Nephron (organoid): ENCODE measurements around the gene CACNA1I.

Source experiments
- H3K27ac Mint-ChIP-seq, 3 experiments: 2 replicates each; pipeline ENCODE4 v1.8.0; 2020; ENCODE audit warnings: mixed read lengths in 3 of 3, mild to moderate bottlenecking in 2 of 3, moderate library complexity in 1 of 3
- H3K27me3 Mint-ChIP-seq: 2 replicates; pipeline ENCODE4 v1.8.0; 2021; ENCODE audit warnings: low read depth, mild to moderate bottlenecking, moderate library complexity, mixed read lengths
- H3K36me3 Mint-ChIP-seq: 2 replicates; pipeline ENCODE4 v1.8.0; 2020; ENCODE audit warnings: low read depth, mixed read lengths
- H3K4me1 Mint-ChIP-seq: 2 replicates; pipeline ENCODE4 v1.8.0; 2020; ENCODE audit warnings: mixed read lengths
- H3K4me3 Mint-ChIP-seq, 3 experiments: 2 replicates each; pipeline ENCODE4 v1.8.0; 2020; ENCODE audit warnings: mild to moderate bottlenecking in 3 of 3, mixed read lengths in 3 of 3, moderate library complexity in 2 of 3
- H3K9me3 Mint-ChIP-seq: 2 replicates; pipeline ENCODE4 v1.8.0; 2020; ENCODE audit warnings: mixed read lengths
- CTCF ChIP-seq, 3 experiments: fragments of 200-600 bp; sonication (generic); IDR thresholded peaks; one replicate each; pipeline ENCODE4 v1.5.0; 2021; ENCODE audit warnings: antibody characterized with exemption in 3 of 3; ENCODE audit not compliant: unreplicated experiment in 3 of 3

Gene CACNA1I

GRCh38 chr22:39649500-39650089, 79.0 kb downstream of the CACNA1I start:
- Mint-ChIP-seq H3K9me3 (no peaks in the 10 kb centered on the region), H3K36me3 (no peaks in the 10 kb centered on the region), H3K4me1 (no peaks in the 10 kb centered on the region), H3K27ac (no peak overlapping the region), H3K4me3 (no peak overlapping the region), H3K27me3 (peaks cover 9% of the 10 kb centered on the region)
- TF ChIP-seq CTCF (IDR thresholded peaks at IDR 0.05; ENCODE audit: unreplicated experiment in 3 of 3): no peak

DNA sequence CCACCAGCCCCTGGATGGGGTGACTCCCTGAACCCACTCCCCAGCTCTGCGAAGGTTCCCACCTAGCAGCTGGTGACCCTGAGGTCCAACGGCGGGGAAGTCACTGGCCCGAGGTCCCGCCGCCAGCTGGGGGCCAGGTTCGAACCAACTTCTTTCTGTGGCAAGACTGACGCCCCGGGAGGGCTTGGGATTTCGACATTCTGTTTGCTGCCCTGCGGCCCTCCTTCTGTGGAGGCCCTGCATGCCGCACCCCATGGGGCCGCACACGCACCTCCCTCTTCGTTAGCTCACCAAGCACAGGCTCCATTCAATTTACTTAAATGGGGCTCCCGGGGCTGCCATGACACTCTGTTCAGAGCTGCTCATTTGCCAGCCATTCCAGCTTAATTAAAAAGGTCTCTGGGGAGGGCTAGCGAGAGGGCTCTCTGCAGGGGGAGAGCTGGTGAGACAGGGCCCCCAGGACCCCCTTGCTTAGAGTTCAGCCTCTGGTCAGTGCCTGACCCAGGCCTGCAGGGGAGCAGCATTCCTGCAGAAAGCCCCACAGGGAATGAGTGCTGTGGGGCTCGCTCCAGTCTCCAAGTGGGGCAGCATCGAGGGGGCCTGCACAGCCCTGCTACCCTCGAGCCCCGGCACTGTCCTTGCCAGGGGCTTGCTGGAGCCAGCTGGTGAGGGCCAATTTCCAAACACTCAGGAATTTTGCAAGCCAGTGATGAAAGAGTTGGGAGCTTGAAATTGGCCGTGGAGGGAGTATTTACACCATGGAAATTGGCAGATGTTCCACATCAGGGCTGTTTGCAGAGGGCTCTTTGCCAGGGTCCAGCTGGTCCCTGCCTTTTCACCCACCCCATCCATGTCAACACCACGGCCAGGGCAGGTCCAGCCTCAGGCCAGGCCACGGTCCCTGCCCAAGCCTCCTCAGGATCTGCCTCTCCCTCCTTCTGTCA, 80.8 kb downstream of the CACNA1I start:
- no peak for TF ChIP-seq CTCF (IDR thresholded peaks at IDR 0.05; ENCODE audit: unreplicated experiment in 3 of 3)
- H3K36me3 Mint-ChIP-seq: no peaks in the 10 kb centered on the region
- H3K9me3 Mint-ChIP-seq: no peaks in the 10 kb centered on the region
- H3K4me3 Mint-ChIP-seq: no peak overlapping the region
- H3K27me3 Mint-ChIP-seq: peaks cover 19% of the 10 kb centered on the region
- H3K4me1 Mint-ChIP-seq: peaks cover 7% of the 10 kb centered on the region
- no peak overlapping the region for H3K27ac Mint-ChIP-seq

GRCh38 chr22:39652990-39653786, 82.6 kb downstream of the CACNA1I start:
- no peak for TF ChIP-seq CTCF (IDR thresholded peaks at IDR 0.05; ENCODE audit: unreplicated experiment in 3 of 3)
- no peak overlapping the region for H3K4me3 Mint-ChIP-seq
- no peak overlapping the region for H3K27ac Mint-ChIP-seq
- peaks cover 7% of the 10 kb centered on the region for H3K4me1 Mint-ChIP-seq
- H3K27me3 Mint-ChIP-seq: peaks cover 35% of the 10 kb centered on the region
- H3K9me3 Mint-ChIP-seq: no peaks in the 10 kb centered on the region
- no peaks in the 10 kb centered on the region for H3K36me3 Mint-ChIP-seq

DNA sequence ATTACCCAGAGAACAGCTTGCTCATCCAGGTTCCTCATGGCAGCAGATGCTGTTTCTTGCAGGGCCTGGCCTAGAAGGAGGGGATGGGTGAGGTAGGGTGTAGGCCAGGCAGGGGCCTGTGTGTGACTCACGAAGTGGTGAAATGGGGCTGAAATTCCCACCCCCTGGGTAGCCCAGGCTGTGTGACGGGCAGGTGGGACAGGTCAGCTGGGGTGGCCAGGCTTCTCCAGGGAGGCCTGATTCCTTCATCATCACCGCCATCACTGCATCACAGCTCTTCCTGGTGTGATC, 83.2 kb downstream of the CACNA1I start:
- Mint-ChIP-seq H3K9me3 (no peaks in the 10 kb centered on the region), H3K4me1 (peaks cover 7% of the 10 kb centered on the region), H3K4me3 (no peak overlapping the region), H3K36me3 (no peaks in the 10 kb centered on the region), H3K27me3 (peaks cover 40% of the 10 kb centered on the region), H3K27ac (no peak overlapping the region)
- TF ChIP-seq CTCF (IDR thresholded peaks at IDR 0.05; ENCODE audit: unreplicated experiment in 3 of 3): no peak

DNA sequence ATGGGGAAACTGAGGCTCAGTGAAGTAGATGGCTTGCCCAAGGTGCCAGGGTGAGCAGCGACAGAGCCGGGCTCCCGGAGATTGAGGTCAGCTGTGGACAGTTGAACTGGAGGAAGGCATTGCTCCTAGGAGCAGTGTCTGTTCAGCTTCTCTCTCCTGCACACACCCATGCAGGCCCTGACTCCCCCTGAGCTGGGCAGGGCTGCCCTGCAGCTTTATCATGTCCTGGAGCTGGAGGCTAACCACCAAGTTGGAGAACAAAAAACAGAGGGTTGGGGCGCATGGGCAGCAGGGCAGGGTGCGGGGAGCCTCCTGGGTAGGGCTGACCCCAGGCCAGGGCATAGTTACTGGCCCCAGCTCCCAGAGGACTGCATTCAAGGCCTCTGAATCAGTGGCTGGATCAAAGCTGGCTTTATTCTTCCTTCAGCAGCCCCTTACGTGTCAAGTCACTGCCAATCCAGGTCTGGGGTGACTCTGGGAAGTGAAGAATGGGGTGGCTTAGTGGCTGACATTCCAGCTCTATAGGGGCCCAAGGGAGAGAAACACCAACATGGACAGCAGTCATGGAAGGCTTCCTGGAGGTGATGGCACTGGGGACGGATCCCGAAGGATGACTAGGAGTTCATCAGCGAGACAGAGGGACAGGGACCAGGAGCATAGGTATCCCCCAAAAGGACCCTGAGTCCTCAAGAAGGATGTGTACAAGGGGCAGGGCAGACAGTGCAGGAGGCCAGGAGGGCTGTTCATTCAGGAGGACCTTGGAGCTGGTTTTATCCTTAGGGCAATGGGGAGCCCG, 83.8 kb downstream of the CACNA1I start:
- Mint-ChIP-seq H3K27me3 (peaks cover 46% of the 10 kb centered on the region), H3K9me3 (no peaks in the 10 kb centered on the region), H3K36me3 (no peaks in the 10 kb centered on the region), H3K4me3 (no peak overlapping the region), H3K27ac (no peak overlapping the region), H3K4me1 (peaks cover 7% of the 10 kb centered on the region)
- TF ChIP-seq CTCF (IDR thresholded peaks at IDR 0.05; ENCODE audit: unreplicated experiment in 3 of 3): no peak
